HG03064 (cell line): Measurements from ENCODE around the gene NFKB1.
"Not testable (repeated sequence)": the region's sequence is repeated elsewhere in the genome, so short reads cannot be mapped to it uniquely, and the experiment has no call there.

Experiments
- ATAC-seq: cut with Tn5 transposase; IDR thresholded peaks from one replicate; pipeline ENCODE4 v1.9.1; 2021; ENCODE audit warnings: low read depth; ENCODE audit not compliant: unreplicated experiment

Gene NFKB1

GRCh38 chr4:102619776-102620631 lies 118.8 kb downstream of the NFKB1 start:
- not testable (repeated sequence) for ATAC-seq

GRCh38 chr4:102620697-102621497 lies 119.7 kb downstream of the NFKB1 start:
- ATAC-seq = no peak

- ATAC-seq = no peak
Observed at GRCh38 chr4:102623622-102624021, 122.5 kb downstream of the NFKB1 start.

- no peak for ATAC-seq
Observed at GRCh38 chr4:102624505-102624904, 123.3 kb downstream of the NFKB1 start.

GRCh38 chr4:102625232-102625930 lies 124.2 kb downstream of the NFKB1 start:
- peak; percentile 86 for ATAC-seq

GRCh38 chr4:102627831-102628523 lies 126.8 kb downstream of the NFKB1 start:
- ATAC-seq = no peak

- no peak for ATAC-seq
Observed at GRCh38 chr4:102629673-102630072, 128.5 kb downstream of the NFKB1 start.

GRCh38 chr4:102631616-102632015 lies 130.5 kb downstream of the NFKB1 start:
- ATAC-seq = no peak

GRCh38 chr4:102632241-102633065 lies 131.3 kb downstream of the NFKB1 start:
- no peak for ATAC-seq

- ATAC-seq = no peak
Observed at GRCh38 chr4:102633100-102633499, 131.9 kb downstream of the NFKB1 start.

- no peak for ATAC-seq
Observed at GRCh38 chr4:102637391-102637790, 136.2 kb downstream of the NFKB1 start.

- ATAC-seq = no peak
Observed at GRCh38 chr4:102638621-102639020, 137.5 kb downstream of the NFKB1 start.

- no peak for ATAC-seq
Observed at GRCh38 chr4:102639598-102639997, 138.4 kb downstream of the NFKB1 start.

GRCh38 chr4:102640669-102641068 lies 139.5 kb downstream of the NFKB1 start:
- ATAC-seq = no peak

- ATAC-seq = no peak
Observed at GRCh38 chr4:102641793-102642192, 140.6 kb downstream of the NFKB1 start.

GRCh38 chr4:102642631-102643298 lies 141.6 kb downstream of the NFKB1 start:
- ATAC-seq = no peak

- no peak for ATAC-seq
Observed at GRCh38 chr4:102647117-102647516, 146.0 kb downstream of the NFKB1 start.

- no peak for ATAC-seq
Observed at GRCh38 chr4:102657206-102657605, 156.0 kb downstream of the NFKB1 start.

- no peak for ATAC-seq
Observed at GRCh38 chr4:102663073-102663472, 161.9 kb downstream of the NFKB1 start.
